IgD-negative memory B cell (primary cell): ENCODE measurements around the gene VPS13D. TPM values are rescaled to one million over a fixed set of nuclear protein-coding genes. Genes with fewer than 3 reads are reported as not detected.
"Not testable (repeated sequence)": the region's sequence is repeated elsewhere in the genome, so short reads cannot be mapped to it uniquely, and the experiment has no call there.

Experiments used
- H3K27ac Mint-ChIP-seq, 3 donors: one replicate each; pipeline ENCODE4 v1.8.0; 2020 to 2022; ENCODE audit warnings: mild to moderate bottlenecking in 3 of 3, mixed read lengths in 3 of 3, moderate library complexity in 1 of 3
- H3K27me3 Mint-ChIP-seq: one replicate; pipeline ENCODE4 v1.8.0; 2021; ENCODE audit warnings: mixed read lengths
- H3K36me3 Mint-ChIP-seq: one replicate; pipeline ENCODE4 v1.8.0; 2020; ENCODE audit warnings: mild to moderate bottlenecking, mixed read lengths
- H3K4me1 Mint-ChIP-seq, 3 donors: one replicate each; pipeline ENCODE4 v1.8.0; 2020 to 2022; ENCODE audit warnings: mixed read lengths in 3 of 3, mild to moderate bottlenecking in 1 of 3
- H3K4me3 Mint-ChIP-seq, 4 donors: one replicate each; pipeline ENCODE4 v1.8.0; 2020 to 2022; ENCODE audit warnings: mild to moderate bottlenecking in 4 of 4, mixed read lengths in 4 of 4, moderate library complexity in 3 of 4
- H3K9me3 Mint-ChIP-seq, 3 donors: one replicate each; pipeline ENCODE4 v1.8.0; 2020 to 2021; ENCODE audit warnings: mixed read lengths in 3 of 3, mild to moderate bottlenecking in 1 of 3
- polyA plus RNA-seq: library from polyadenylated mRNA; unstranded; fragments of 300-500 nt; fragmentation: Illumina TruSeq; gene quantifications from one replicate; pipeline ENCODE4 v1.2.3, GENCODE V29; 2021

The VPS13D gene
- polyA plus RNA-seq, 1 donor from 2014 or later, result 8.9 TPM

- H3K27me3 Mint-ChIP-seq, result no peaks in the 10 kb centered on the region
- H3K9me3 Mint-ChIP-seq, result no peaks in the 10 kb centered on the region
- no peak overlapping the region for H3K27ac Mint-ChIP-seq
- H3K4me3 Mint-ChIP-seq, result no peak overlapping the region
- H3K4me1 Mint-ChIP-seq, result peaks cover 21 to 28% (median 23%) of the 10 kb centered on the region in 3 donors
- H3K36me3 Mint-ChIP-seq, result peaks cover 2% of the 10 kb centered on the region
Measured at GRCh38 chr1:12469493-12469892, 239.7 kb downstream of the VPS13D start.

GRCh38 chr1:12469990-12470389, 240.2 kb downstream of the VPS13D start:
- H3K9me3 Mint-ChIP-seq, result no peaks in the 10 kb centered on the region
- H3K4me3 Mint-ChIP-seq, result no peak overlapping the region
- no peaks in the 10 kb centered on the region for H3K27me3 Mint-ChIP-seq
- H3K27ac Mint-ChIP-seq, result no peak overlapping the region
- peaks cover 23 to 33% (median 24%) of the 10 kb centered on the region in 3 donors for H3K4me1 Mint-ChIP-seq
- peaks cover 2% of the 10 kb centered on the region for H3K36me3 Mint-ChIP-seq

GRCh38 chr1:12470916-12471315, 241.1 kb downstream of the VPS13D start:
- not testable (repeated sequence) for H3K36me3 Mint-ChIP-seq, H3K27me3 Mint-ChIP-seq, H3K9me3 Mint-ChIP-seq, H3K27ac Mint-ChIP-seq, H3K4me3 Mint-ChIP-seq
- peaks cover 23 to 42% (median 24%) of the 10 kb centered on the region in 3 donors for H3K4me1 Mint-ChIP-seq

- Mint-ChIP-seq H3K27ac (peak overlapping the region; percentile 80 to 97 (median 96)), H3K4me1 (peaks cover 30 to 55% (median 35%) of the 10 kb centered on the region in 3 donors), H3K27me3 (no peaks in the 10 kb centered on the region), H3K36me3 (peaks cover 2% of the 10 kb centered on the region), H3K9me3 (no peaks in the 10 kb centered on the region), H3K4me3 (peak overlapping the region; percentile 61 to 90 (median 76))
Measured at GRCh38 chr1:12472156-12472797, 242.4 kb downstream of the VPS13D start.

- Mint-ChIP-seq H3K36me3 (peaks cover 2% of the 10 kb centered on the region), H3K4me3 (peak overlapping the region; percentile 61 to 90 (median 76)), H3K27ac (peak overlapping the region; percentile 80 to 97 (median 96)), H3K9me3 (no peaks in the 10 kb centered on the region), H3K27me3 (no peaks in the 10 kb centered on the region), H3K4me1 (peaks cover 30 to 55% (median 37%) of the 10 kb centered on the region in 3 donors)
Measured at GRCh38 chr1:12472798-12473551, 243.1 kb downstream of the VPS13D start.

GRCh38 chr1:12473596-12474362, 243.9 kb downstream of the VPS13D start:
- H3K4me3 Mint-ChIP-seq, result peak overlapping the region; percentile 61 to 90 (median 76)
- H3K36me3 Mint-ChIP-seq, result peaks cover 2% of the 10 kb centered on the region
- H3K9me3 Mint-ChIP-seq, result no peaks in the 10 kb centered on the region
- no peaks in the 10 kb centered on the region for H3K27me3 Mint-ChIP-seq
- peak overlapping the region; percentile 80 to 97 (median 96) for H3K27ac Mint-ChIP-seq
- H3K4me1 Mint-ChIP-seq, result peaks cover 34 to 61% (median 37%) of the 10 kb centered on the region in 3 donors

GRCh38 chr1:12475101-12475500, 245.3 kb downstream of the VPS13D start:
- Mint-ChIP-seq H3K4me3 (peak overlapping the region in 1 of 4 donors; percentile 71), H3K36me3 (peaks cover 4% of the 10 kb centered on the region), H3K4me1 (peaks cover 37 to 67% (median 38%) of the 10 kb centered on the region in 3 donors), H3K9me3 (no peaks in the 10 kb centered on the region), H3K27ac (peak overlapping the region; percentile 68 to 74 (median 73)), H3K27me3 (no peaks in the 10 kb centered on the region)

GRCh38 chr1:12475530-12475934, 245.7 kb downstream of the VPS13D start:
- H3K9me3 Mint-ChIP-seq, result no peaks in the 10 kb centered on the region
- peaks cover 38 to 71% (median 38%) of the 10 kb centered on the region in 3 donors for H3K4me1 Mint-ChIP-seq
- no peaks in the 10 kb centered on the region for H3K27me3 Mint-ChIP-seq
- H3K36me3 Mint-ChIP-seq, result peaks cover 4% of the 10 kb centered on the region
- peak overlapping the region in 1 of 4 donors; percentile 71 for H3K4me3 Mint-ChIP-seq
- peak overlapping the region; percentile 68 to 74 (median 73) for H3K27ac Mint-ChIP-seq

GRCh38 chr1:12475947-12476346, 246.1 kb downstream of the VPS13D start:
- Mint-ChIP-seq H3K27me3 (no peaks in the 10 kb centered on the region), H3K36me3 (peaks cover 4% of the 10 kb centered on the region), H3K4me3 (no peak overlapping the region), H3K27ac (peak overlapping the region in 2 of 3 donors; percentile 2 to 68), H3K9me3 (no peaks in the 10 kb centered on the region), H3K4me1 (peaks cover 41 to 75% (median 42%) of the 10 kb centered on the region in 3 donors)

GRCh38 chr1:12477314-12477713, 247.5 kb downstream of the VPS13D start:
- no peaks in the 10 kb centered on the region for H3K9me3 Mint-ChIP-seq
- H3K4me1 Mint-ChIP-seq, result peaks cover 33 to 69% (median 38%) of the 10 kb centered on the region in 3 donors
- peak overlapping the region in 1 of 4 donors; percentile 63 for H3K4me3 Mint-ChIP-seq
- peak overlapping the region in 1 of 3 donors; percentile 68 for H3K27ac Mint-ChIP-seq
- H3K36me3 Mint-ChIP-seq, result peaks cover 2% of the 10 kb centered on the region
- no peaks in the 10 kb centered on the region for H3K27me3 Mint-ChIP-seq

GRCh38 chr1:12477936-12478611, 248.2 kb downstream of the VPS13D start:
- Mint-ChIP-seq H3K27ac (peak overlapping the region in 2 of 3 donors; percentile 13 to 81), H3K9me3 (no peaks in the 10 kb centered on the region), H3K4me1 (peaks cover 26 to 62% (median 30%) of the 10 kb centered on the region in 3 donors), H3K4me3 (peak overlapping the region in 1 of 4 donors; percentile 7), H3K27me3 (no peaks in the 10 kb centered on the region), H3K36me3 (peaks cover 2% of the 10 kb centered on the region)

GRCh38 chr1:12478612-12478985, 248.8 kb downstream of the VPS13D start:
- peaks cover 2% of the 10 kb centered on the region for H3K36me3 Mint-ChIP-seq
- peak overlapping the region in 1 of 4 donors; percentile 43 for H3K4me3 Mint-ChIP-seq
- no peaks in the 10 kb centered on the region for H3K27me3 Mint-ChIP-seq
- no peaks in the 10 kb centered on the region for H3K9me3 Mint-ChIP-seq
- H3K27ac Mint-ChIP-seq, result peak overlapping the region in 2 of 3 donors; percentile 13 to 63
- H3K4me1 Mint-ChIP-seq, result peaks cover 22 to 56% (median 25%) of the 10 kb centered on the region in 3 donors

GRCh38 chr1:12479311-12479710, 249.5 kb downstream of the VPS13D start:
- H3K4me1 Mint-ChIP-seq, result peaks cover 22 to 54% (median 25%) of the 10 kb centered on the region in 3 donors
- no peak overlapping the region for H3K27ac Mint-ChIP-seq
- H3K4me3 Mint-ChIP-seq, result no peak overlapping the region
- peaks cover 2% of the 10 kb centered on the region for H3K36me3 Mint-ChIP-seq
- H3K9me3 Mint-ChIP-seq, result no peaks in the 10 kb centered on the region
- H3K27me3 Mint-ChIP-seq, result no peaks in the 10 kb centered on the region

GRCh38 chr1:12480041-12480440, 250.2 kb downstream of the VPS13D start:
- Mint-ChIP-seq H3K27me3 (no peaks in the 10 kb centered on the region), H3K4me1 (peaks cover 22 to 49% (median 22%) of the 10 kb centered on the region in 3 donors), H3K9me3 (no peaks in the 10 kb centered on the region), H3K27ac (peak overlapping the region in 2 of 3 donors; percentile 44 to 83), H3K4me3 (no peak overlapping the region), H3K36me3 (peaks cover 2% of the 10 kb centered on the region)
